GM19463 (cell line): ENCODE data around the gene CADM2.

Experiments used
- ATAC-seq: cut with Tn5 transposase; IDR thresholded peaks from one replicate; pipeline ENCODE4 v1.9.1; 2021; ENCODE audit warnings: mild to moderate bottlenecking, moderate library complexity; ENCODE audit not compliant: unreplicated experiment

The CADM2 gene

GRCh38 chr3:85304360-85304964 is 345.7 kb downstream of the CADM2 start:
- ATAC-seq: no peak

DNA sequence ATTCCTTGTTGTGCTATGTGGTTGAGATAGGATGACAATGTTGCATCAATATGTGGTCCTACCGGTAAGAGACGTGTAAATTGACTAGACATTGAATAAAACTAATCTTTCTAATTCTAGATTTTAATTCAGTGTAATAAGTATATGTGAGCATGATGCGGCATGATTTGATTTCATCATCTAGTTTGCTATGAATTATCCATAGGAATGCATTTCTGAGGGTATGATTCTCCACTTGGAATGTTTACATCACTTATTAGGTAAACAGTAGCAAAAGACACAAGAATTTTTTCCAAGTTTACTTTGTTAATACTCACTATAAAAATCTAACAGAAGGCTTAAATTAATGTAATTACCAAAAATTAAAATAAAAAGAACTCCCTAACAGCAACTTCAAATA is 353.5 kb downstream of the CADM2 start:
- no peak for ATAC-seq

DNA sequence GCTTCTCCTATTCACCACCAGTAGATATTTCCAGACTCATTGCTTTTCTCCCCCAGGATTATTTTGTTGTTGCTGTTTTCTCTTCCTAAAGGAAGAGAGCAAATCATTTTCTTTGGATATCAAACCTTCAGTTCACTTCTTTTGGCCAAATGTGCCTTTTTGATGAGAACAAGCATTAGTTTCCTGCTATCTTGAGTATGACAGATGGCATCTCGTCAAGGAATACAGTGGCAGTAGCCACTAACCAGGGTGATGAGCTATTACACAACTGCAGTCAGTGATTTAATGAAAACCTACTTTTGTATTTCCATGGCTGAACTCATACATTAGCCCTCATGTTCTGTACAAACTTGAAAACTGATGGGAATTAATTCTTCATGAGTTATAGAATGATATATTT is 354.6 kb downstream of the CADM2 start:
- no peak for ATAC-seq

DNA sequence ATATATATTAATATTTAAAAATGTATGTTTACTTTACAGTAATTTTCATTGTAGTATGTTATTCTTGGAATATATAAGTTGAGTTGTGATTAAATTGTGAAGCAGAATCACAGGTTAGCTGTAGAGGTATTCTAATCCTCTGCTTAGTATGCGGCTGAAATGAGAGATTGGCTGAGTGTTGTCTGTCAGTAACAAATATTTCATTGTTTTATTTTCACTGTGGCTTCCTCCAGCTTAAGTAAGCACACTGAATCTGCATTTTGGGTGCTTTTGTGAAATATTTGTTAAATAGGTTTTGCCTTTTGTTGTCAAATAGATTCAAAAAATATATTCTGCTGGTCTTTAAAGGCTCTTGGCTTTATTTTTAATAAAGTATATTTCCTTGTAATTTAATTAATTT is 357.5 kb downstream of the CADM2 start:
- no peak for ATAC-seq

- ATAC-seq: no peak
These were observed 363.1 kb downstream of the CADM2 start for GRCh38 chr3:85321892-85322291.

DNA sequence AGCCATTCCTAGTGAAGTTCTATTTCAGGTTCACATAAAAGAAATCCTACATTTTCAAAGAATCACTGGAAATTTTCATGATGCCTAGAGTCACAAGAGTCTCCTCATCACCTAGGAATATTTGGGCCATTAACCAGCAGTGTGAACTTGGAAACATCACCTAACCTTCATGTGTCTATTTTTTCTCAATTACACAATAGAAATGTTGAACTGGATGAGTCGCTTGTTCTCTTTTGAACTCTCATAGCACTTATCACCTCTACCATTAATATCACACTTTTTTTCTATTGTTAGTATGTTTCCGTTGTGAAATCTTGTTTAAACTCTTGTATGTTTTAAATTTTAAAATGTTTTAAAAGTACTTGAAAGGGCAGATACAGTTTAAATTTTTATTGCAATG is 371.3 kb downstream of the CADM2 start:
- ATAC-seq: no peak

- no peak for ATAC-seq
These were observed 379.1 kb downstream of the CADM2 start for GRCh38 chr3:85337895-85338294.

- no peak for ATAC-seq
These were observed 384.1 kb downstream of the CADM2 start for GRCh38 chr3:85342915-85343314.

- ATAC-seq: no peak
These were observed 396.8 kb downstream of the CADM2 start for GRCh38 chr3:85355572-85355971.

DNA sequence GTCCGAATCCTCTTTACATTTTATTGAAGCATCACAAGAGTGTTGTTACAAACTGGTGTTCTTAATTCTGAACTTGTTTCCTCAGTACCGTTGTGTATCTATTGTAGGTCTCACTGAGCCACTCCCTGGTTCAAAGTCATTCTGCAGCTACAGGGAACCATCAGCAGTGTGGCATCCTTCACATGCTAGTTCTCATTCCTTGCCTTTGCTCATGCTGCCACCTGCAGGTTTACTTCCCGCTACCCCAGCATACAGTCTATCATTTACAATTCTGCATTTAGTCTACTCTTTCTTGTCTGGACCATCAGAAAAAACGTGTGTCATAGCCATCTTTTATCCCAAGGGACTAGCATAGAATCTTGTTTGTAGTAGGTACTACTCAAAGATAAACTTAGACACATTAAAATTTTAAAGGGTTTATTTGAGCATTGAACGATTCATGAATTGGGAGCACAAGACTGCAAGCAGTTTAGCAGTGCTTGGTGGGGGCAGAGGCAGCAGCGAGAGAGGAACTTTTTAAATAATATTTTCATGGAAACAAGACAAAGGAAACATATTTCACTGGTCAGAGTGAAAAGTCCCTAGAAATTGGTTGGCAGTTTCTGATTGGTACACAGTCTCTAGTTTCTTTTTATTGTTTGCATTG is 402.1 kb downstream of the CADM2 start:
- ATAC-seq: peak; percentile 70

DNA sequence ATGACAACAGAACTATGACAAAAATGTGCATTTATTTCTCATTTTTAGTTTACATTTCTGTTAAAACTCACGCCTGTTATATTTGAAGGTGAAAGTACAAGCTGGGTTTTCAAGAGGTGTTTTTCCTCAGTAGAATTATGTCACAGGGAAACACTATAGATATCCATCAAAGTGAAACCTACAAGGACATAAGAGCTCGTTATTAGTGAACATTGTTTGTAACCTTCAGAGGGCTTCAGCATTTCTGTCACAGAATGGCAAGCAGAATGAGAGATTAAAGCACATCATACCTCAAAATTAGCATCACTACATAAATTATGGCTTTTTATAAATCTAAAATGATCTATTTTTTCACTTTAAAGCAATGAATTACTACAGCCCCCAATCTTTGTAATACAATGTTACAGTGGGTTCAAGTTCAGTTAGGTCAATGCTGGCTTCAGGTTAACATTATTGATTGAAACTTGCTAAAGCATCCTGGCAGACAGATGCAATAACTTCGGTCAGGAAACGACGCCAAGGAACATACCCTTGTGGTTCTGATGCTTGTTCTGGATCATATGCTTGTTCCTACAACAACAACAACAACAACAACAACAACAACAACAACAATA is 405.6 kb downstream of the CADM2 start:
- ATAC-seq: no peak

GRCh38 chr3:85370341-85370740 is 411.6 kb downstream of the CADM2 start:
- no peak for ATAC-seq

DNA sequence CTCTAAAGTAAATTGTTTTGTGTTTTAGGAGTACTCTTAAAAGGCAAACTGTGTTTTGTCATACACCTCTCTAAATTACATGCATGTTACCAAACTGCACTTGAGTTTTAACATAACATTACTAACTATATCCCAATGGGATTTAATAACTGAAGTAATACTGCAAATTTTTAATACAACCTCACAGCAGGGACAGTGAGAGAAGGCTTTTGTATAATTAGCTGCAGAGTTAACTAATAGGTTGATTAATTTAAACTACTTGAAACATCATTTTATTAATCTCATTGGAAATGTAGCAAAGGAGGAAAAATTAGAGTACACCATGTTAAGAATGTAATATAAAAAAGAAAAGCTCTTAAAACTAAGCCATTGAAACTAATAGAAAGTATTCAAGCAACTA is 417.3 kb downstream of the CADM2 start:
- ATAC-seq: no peak

DNA sequence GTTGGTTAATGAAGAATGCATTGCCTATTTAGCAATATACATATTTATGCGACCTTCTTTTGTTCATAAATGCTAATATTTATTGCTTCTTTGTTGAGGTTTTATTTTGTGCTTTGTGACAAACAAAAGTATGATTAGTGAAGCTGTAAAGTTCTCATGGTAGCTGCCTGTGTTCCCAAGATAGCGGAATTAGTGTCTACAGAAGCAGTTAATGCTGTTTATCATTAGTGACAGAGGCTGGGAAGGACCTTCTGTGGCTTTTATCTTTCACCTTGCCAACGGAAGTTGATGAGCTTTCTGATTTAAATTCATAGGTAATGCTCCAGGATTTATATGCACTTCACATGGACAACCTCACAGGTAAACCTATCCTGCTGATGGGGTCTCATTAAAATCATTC is 418.3 kb downstream of the CADM2 start:
- ATAC-seq: no peak

- ATAC-seq: no peak
These were observed 425.6 kb downstream of the CADM2 start for GRCh38 chr3:85384372-85384771.

- ATAC-seq: no peak
These were observed 429.2 kb downstream of the CADM2 start for GRCh38 chr3:85387913-85388505.

- no peak for ATAC-seq
These were observed 435.6 kb downstream of the CADM2 start for GRCh38 chr3:85394424-85394823.

DNA sequence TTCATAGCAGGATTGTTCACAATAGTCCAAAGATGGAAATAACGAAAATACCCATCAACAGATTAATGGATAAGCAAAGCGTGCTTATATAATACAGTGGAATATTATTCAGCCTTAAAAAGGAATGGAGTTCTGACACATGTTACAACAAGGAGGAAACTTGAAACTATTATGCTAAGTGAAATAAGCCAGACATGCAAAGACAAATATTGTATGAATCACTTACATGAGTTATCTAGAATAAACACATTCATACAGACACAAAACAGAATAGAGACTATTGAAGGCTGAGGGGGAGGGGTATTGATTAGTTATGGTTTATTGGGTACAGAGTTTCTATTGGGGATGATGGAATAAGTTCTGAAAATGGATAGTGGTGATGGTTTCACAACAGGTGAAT is 438.6 kb downstream of the CADM2 start:
- no peak for ATAC-seq

GRCh38 chr3:85426121-85426520 is 467.3 kb downstream of the CADM2 start:
- ATAC-seq: no peak

DNA sequence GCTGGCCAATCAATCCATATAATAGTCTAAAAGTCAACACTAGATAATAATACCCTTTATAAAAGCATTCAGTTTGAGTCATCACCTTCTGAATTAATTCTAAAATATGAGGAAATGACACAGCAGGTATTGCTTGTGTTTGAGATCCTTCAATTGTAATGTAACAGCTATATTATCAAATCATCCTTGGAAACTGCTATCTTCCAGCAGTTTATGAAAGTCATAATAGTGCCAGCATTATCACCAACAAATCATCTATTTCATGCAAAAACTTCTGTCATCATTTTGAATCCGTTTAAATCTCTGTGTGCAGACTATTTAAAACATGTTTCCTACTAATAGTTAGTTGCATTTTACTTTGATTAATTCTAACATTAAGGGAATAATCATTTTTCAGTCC is 468.7 kb downstream of the CADM2 start:
- ATAC-seq: no peak

DNA sequence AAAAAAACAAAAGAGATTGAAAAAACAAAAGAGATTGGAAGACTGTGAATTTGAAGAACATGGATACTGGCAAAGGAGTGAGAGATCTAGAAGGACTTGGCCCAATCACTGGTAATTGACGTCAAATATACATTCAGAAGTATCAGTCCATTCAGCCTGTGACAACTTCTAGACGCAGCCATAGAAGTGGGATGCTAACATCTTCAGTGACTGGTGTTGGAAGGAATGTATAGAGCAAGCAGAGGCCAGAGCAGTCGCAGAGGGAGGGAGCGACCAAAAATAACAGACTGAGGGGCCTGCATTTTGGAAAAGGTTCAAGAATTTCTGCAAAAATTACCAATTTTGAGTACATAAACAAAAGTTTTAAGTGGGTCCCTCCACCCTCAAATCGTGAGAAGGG is 473.3 kb downstream of the CADM2 start:
- no peak for ATAC-seq

- no peak for ATAC-seq
These were observed 474.5 kb downstream of the CADM2 start for GRCh38 chr3:85433319-85433718.
